OCI-LY3 (cell line): ENCODE measurements around the gene OPCML.

Experiments
- EZH2phosphoT487 ChIP-seq: fragments of 200-600 bp; shearing (Covaris generic); IDR thresholded peaks from 2 replicates; pipeline ENCODE4 v1.6.1; 2018; ENCODE audit warnings: antibody characterized with exemption, mixed run types, low read depth
- TF ChIP-seq, protein P1 (sequence below): fragments of 200-600, 300-600 bp; sonication (generic); IDR thresholded peaks from 2 replicates; pipeline ENCODE4 v1.5.1; 2014; ENCODE audit warnings: antibody characterized with exemption, low read length, low read depth

DNA sequence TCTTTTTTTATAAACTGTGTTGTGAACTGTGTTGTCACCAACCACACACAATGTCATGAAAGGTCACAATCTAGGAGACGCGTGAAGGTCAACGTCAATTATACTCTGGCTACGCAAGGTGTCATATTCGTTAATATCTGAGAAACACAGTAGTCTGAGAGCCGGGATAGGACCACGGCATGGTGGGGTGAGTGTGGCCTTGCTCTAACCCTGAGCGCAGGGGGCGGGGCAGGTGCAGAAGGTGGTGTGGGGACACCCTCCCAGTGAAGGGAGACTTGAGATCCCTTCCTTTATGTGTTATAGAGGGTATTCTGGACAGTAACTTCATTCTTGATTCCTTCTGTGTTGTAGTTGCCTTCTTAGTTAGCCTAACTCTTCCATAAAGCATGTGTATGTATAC lies 883.0 kb downstream of the OPCML start:
- TF ChIP-seq, protein P1, sequence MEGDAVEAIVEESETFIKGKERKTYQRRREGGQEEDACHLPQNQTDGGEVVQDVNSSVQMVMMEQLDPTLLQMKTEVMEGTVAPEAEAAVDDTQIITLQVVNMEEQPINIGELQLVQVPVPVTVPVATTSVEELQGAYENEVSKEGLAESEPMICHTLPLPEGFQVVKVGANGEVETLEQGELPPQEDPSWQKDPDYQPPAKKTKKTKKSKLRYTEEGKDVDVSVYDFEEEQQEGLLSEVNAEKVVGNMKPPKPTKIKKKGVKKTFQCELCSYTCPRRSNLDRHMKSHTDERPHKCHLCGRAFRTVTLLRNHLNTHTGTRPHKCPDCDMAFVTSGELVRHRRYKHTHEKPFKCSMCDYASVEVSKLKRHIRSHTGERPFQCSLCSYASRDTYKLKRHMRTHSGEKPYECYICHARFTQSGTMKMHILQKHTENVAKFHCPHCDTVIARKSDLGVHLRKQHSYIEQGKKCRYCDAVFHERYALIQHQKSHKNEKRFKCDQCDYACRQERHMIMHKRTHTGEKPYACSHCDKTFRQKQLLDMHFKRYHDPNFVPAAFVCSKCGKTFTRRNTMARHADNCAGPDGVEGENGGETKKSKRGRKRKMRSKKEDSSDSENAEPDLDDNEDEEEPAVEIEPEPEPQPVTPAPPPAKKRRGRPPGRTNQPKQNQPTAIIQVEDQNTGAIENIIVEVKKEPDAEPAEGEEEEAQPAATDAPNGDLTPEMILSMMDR = no peak
- no peak for TF ChIP-seq EZH2phosphoT487
